GM12872 (cell line): Measurements from ENCODE around the gene GCH1.

Experiments used
- TF ChIP-seq, protein P1 (sequence below): IDR thresholded peaks from 3 replicates; pipeline ENCODE4 v1.5.1; 2011; ENCODE audit warnings: low read depth, mild to moderate bottlenecking, low read length, moderate library complexity; ENCODE audit not compliant: insufficient read depth

The GCH1 gene

DNA sequence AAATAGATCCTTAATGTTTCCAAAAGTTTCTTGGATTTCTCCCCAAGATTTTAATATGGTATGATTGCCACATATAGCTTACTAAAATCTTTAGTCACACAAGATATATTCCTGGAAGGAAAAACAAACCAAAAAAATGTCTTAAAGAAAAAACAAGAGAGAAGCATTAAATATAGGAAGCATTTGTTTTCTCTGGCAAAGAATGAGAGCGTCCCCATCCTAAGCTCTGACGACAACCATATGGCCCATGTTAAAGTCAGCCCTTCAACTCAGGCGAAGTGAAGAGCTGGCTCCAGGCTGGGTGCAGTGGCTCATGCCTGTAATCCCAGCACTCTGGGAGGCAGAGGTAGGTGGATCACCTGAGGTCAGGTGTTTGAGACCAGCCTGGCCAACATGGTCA, 35.6 kb downstream of the GCH1 start:
- TF ChIP-seq, protein P1, sequence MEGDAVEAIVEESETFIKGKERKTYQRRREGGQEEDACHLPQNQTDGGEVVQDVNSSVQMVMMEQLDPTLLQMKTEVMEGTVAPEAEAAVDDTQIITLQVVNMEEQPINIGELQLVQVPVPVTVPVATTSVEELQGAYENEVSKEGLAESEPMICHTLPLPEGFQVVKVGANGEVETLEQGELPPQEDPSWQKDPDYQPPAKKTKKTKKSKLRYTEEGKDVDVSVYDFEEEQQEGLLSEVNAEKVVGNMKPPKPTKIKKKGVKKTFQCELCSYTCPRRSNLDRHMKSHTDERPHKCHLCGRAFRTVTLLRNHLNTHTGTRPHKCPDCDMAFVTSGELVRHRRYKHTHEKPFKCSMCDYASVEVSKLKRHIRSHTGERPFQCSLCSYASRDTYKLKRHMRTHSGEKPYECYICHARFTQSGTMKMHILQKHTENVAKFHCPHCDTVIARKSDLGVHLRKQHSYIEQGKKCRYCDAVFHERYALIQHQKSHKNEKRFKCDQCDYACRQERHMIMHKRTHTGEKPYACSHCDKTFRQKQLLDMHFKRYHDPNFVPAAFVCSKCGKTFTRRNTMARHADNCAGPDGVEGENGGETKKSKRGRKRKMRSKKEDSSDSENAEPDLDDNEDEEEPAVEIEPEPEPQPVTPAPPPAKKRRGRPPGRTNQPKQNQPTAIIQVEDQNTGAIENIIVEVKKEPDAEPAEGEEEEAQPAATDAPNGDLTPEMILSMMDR: no peak

DNA sequence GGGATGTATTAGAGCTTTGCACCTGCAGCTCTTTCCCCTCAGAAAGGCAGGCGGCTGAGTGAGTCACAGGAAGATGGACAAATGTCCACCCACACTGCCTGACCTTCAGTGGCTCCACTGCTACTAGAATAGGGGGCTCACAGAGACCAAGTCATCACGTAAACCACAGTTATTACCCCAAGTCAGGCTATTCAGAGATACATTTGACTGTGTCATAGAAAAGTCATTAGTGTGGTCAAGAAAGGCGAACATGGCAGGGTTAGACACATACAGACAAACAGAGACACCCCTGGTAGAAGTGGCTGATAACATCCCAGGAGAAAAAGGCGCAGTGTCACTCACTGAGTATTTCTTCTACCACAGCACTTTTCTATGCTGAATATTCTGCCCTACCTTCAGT, 36.0 kb downstream of the GCH1 start:
- TF ChIP-seq, protein P1: no peak

DNA sequence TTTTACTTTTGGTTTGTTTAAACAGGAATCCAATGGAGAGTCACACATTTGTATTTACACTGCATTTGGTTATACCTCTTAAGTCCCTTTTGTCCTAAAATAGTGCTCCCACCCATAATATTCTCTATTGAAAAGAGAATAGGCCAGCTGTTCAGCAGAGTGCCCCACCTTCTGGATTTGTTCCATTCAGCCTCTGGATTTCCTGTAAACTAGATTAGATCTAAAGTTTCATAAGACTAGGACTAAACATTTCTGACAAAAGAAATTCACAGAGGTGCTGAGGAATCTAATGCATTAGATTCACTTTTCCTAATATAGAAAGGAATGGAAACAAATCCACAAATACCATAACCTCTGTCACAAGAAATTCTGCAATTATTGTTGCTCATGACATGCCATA, 38.1 kb downstream of the GCH1 start:
- TF ChIP-seq, protein P1: no peak

DNA sequence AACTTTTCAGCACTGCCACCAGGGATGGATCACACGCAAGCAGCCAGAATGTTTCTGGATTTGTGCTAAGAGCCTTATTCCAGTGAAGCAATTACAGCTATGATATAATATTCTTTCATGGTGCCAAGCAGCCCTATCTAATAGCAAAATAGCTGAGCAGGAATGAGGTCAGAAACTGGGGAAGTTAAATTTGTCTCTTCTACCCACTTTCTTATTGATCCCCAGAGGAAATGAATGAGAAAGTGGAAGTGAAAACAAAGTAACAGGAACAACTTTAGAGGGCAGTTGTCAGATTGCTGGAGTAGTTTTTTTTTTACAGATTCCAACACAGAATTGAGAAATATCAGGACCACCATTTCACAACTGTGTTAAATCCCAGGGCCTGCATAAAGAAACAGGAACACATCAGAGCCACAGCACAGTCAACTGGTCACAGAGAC, 44.8 kb downstream of the GCH1 start:
- TF ChIP-seq, protein P1: no peak

DNA sequence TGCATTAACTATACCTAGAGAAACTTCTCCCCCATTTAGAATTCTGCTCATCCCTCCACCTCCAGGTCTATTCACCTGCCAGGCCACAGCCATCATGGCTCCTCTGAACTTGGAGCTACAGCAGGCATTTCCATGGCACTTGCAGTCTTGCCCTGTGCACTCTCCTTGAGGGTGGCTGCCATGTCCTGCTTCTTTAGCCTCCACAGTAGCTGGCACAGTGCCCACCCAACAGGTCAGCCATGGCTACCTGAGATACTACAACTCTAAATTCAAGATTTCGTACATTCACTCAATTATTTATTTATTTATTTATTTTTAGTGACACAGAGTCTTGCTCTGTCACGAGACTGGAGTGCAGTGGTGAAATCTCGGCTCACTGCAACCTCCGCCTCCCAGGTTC, 46.5 kb downstream of the GCH1 start:
- TF ChIP-seq, protein P1: no peak

DNA sequence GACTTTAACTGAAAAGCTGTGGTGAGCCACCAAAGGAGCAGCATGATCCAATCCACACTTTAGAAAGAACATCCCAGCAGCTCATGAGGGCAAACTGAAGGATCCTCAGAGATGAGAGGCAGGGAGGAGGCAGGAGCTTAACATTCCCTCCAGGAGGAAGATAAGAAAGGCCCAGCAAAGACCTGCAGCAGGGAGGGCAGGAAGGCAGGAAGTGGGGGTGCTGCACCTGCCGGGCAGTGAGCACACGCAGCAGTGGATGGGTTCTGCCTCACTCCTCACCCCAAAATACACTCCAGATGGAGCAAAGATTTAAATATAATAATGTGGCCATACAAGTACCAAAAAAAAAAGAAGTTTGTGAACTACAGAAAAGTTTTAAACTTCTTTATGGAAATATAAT, 48.4 kb downstream of the GCH1 start:
- TF ChIP-seq, protein P1: no peak

DNA sequence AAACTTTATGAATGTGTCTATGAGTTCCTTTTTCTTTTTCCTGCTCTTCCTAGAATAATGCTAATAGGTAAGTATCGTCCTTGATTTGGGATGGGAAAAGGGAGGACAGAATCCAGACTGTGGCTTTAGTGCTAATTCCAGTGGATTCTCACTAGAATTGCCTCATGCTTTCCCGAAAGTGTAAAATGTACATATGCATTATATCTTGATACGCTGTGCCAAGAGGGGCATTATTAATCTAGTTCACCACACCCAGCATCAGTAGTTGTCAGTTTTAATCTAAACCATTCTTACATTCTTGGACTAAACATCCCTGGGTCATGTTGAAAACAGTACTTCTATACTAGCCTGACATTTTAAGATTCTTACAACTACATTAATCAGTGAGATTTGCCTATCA, 49.3 kb downstream of the GCH1 start:
- TF ChIP-seq, protein P1: no peak

DNA sequence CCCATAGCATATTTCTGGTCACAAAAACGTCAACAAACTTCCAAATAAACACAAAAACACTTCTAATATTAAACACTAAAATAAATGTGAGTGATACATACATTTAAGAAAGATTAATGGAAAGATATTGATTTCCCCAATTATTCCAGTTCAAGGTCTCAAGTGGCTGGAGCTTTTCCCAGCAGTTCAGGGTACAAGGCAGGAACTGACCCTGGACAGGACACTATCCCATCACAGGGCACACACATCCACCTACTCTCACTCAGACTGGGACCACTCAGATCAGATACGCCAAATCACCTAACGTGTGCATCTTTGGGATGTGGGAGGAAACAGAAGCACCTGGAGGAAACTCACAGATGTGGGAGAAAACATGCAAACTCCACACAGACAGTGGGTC, 50.4 kb downstream of the GCH1 start:
- TF ChIP-seq, protein P1: no peak
